K562 (cell line): ENCODE results near the gene ESRRG.

ENCODE experiments used
- BRF2 ChIP-seq: IDR thresholded peaks from 3 replicates; pipeline ENCODE4 v1.6.1; 2011; ENCODE audit warnings: borderline replicate concordance, mild to moderate bottlenecking; ENCODE audit not compliant: insufficient read length, insufficient read depth
- EP400 ChIP-seq: fragments of 450-650 bp; IDR thresholded peaks from 2 replicates; pipeline ENCODE4 v1.6.1; 2017; ENCODE audit warnings: antibody characterized with exemption, mild to moderate bottlenecking, moderate library complexity
- HDAC1 ChIP-seq, 2 experiments: fragments of 450-650 bp; IDR thresholded peaks; 2 replicates each; pipeline ENCODE4 v1.6.1; 2016 to 2017; ENCODE audit warnings: inconsistent platforms in 1 of 2, mild to moderate bottlenecking in 1 of 2, moderate library complexity in 1 of 2
- POLR2A ChIP-seq: fragments of 450-650 bp; conservative IDR thresholded peaks from 2 replicates; pipeline ENCODE4 v1.6.1; 2016
- XRCC3 ChIP-seq: fragments of 450-650 bp; IDR thresholded peaks from 2 replicates; pipeline ENCODE4 v1.6.1; 2017; ENCODE audit warnings: mild to moderate bottlenecking, moderate library complexity
- ZNF589 ChIP-seq: fragments of 200-800 bp; sonication (Bioruptor generic); IDR thresholded peaks from 2 replicates; pipeline ENCODE4 v1.6.1; 2016; ENCODE audit warnings: low read depth, missing genetic modification characterization, missing compliant biosample characterization
- TF ChIP-seq, protein P1 (sequence below): fragments of 450-650 bp; IDR thresholded peaks from 2 replicates; pipeline ENCODE4 v1.6.1; 2016; ENCODE audit warnings: borderline replicate concordance

DNA sequence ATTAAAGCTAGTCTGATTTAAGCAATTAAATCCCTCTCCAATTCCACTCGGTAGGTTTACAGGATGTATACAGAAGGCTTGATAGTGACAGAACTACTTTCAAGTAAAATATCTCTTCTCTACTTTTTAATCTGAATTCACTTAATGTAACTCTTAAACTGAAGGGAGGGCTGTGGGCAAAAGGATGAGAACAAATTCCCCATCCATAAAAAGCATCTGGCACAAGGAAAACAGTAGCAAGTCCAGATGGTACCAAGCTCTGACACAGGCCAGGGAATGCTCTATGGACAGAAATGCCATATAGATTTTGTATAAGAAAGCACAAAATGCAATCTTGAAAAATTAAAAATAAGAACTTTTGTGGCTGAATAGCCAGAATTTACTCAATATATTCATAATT, 246.9 kb downstream of the ESRRG start:
- TF ChIP-seq ZNF589 (CRISPR knock-in tag), result no peak
- TF ChIP-seq BRF2, result no peak
- TF ChIP-seq XRCC3, result no peak
- TF ChIP-seq, protein P1, sequence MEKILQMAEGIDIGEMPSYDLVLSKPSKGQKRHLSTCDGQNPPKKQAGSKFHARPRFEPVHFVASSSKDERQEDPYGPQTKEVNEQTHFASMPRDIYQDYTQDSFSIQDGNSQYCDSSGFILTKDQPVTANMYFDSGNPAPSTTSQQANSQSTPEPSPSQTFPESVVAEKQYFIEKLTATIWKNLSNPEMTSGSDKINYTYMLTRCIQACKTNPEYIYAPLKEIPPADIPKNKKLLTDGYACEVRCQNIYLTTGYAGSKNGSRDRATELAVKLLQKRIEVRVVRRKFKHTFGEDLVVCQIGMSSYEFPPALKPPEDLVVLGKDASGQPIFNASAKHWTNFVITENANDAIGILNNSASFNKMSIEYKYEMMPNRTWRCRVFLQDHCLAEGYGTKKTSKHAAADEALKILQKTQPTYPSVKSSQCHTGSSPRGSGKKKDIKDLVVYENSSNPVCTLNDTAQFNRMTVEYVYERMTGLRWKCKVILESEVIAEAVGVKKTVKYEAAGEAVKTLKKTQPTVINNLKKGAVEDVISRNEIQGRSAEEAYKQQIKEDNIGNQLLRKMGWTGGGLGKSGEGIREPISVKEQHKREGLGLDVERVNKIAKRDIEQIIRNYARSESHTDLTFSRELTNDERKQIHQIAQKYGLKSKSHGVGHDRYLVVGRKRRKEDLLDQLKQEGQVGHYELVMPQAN, result no peak
- no peak for TF ChIP-seq EP400
- no peak for TF ChIP-seq POLR2A
- TF ChIP-seq HDAC1 (IDR thresholded peaks at IDR 0.05), result no peak
